LNCaP clone FGC (cell line): ENCODE data around the gene MRPS12.

Experiments used
- DNase-seq: peaks from one replicate; pipeline ENCODE4 v3.0.0-alpha.2; 2011; ENCODE audit warnings: low read depth
- H3K4me3 ChIP-seq: 2 replicates; pipeline ENCODE4 v1.5.1; 2011; ENCODE audit warnings: mild to moderate bottlenecking, low read depth, low read length, control low read depth
- CTCF ChIP-seq: IDR thresholded peaks from 2 replicates; pipeline ENCODE4 v1.5.1; 2012; ENCODE audit warnings: mild to moderate bottlenecking; ENCODE audit not compliant: control insufficient read depth, insufficient read depth; ENCODE audit errors: extremely low read depth

The MRPS12 gene

DNA sequence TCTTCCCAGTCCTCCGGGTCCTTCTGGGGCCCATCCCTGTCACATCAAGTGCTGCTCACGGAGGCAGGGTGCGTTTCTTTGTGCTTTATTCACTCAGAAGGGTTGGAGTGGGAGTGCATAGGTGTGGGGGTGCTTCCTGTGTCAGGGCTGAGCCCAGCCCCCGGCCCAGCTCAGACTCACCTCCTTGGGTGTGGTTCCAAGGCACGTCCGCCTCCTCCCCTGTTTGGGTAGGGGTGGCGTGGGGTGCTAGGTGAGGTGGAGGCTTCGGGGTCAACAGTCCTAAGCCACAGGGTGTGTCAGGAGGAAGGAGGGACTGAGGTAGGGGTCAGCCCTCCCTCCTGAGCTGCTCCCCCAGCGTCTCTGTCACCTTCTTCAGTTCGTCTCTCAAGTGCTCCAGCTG, 21.8 kb upstream of the MRPS12 start:
- no peak overlapping the region for H3K4me3 ChIP-seq
- no peak for DNase-seq
- TF ChIP-seq CTCF = no peak

GRCh38 chr19:38910488-38910887, 20.3 kb upstream of the MRPS12 start:
- H3K4me3 ChIP-seq = no peak overlapping the region
- no peak for DNase-seq
- TF ChIP-seq CTCF = no peak

DNA sequence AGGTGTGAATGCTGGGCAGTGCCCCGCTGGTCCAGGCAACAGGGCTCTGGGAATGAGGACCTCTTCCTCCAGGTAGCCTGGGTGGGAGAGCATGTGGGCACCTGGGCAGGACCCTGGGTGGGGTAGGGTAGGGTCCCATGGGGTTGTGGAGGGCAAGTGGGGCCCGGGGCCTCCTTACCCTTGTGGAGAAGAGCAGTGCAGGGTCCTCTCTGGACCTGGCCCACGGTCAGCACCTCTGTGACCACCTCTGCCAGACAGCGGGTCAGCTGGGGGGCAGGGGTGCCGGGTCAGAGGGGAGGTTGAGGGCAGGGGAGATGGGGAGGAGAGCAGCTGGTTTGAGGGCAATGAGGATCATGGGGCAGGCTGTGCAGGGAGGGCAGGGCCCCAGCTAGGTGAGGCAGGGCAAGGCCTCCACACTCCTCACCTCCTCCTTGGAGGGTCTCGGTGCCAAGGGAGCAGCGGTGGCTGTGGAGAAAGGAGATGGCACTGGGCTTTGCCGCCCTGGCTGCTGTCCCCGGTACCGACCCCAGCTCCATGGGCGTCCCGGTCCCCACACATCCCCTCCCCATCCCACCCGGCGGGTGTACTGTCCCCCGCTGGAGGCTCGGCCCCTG, 19.2 kb upstream of the MRPS12 start:
- no peak overlapping the region for H3K4me3 ChIP-seq
- no peak for DNase-seq
- no peak for TF ChIP-seq CTCF

GRCh38 chr19:38912600-38913514, 17.9 kb upstream of the MRPS12 start:
- no peak overlapping the region for H3K4me3 ChIP-seq
- DNase-seq = no peak
- TF ChIP-seq CTCF = no peak

DNA sequence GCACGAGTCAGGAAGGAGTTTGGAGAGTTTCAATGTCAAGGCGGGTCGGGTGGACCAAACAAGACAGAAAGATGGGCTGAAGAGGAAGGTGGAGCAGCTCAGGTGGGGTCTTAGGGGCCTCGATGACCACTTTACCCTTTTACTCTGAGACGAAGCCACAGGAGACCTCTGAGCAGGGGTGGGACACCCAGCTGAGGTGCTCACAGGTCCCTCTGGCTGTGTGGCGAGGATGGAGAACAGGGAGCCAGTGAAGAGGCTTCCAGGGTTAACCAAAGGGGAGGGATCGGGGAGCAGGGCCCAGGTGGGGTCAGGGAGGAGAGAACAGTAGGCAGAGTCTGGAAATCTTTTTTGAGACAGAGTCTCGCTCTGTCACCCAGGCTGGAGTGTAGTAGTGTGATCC, 16.8 kb upstream of the MRPS12 start:
- H3K4me3 ChIP-seq = no peak overlapping the region
- no peak for DNase-seq
- TF ChIP-seq CTCF = no peak

GRCh38 chr19:38915329-38916321, 15.1 kb upstream of the MRPS12 start:
- DNase-seq = no peak
- no peak overlapping the region for H3K4me3 ChIP-seq
- TF ChIP-seq CTCF = no peak
